Activated CD4-positive, alpha-beta T cell treated with anti-CD3 and anti-CD28 coated beads, Interleukin-2, amount 50 U/mL, for 48 hours (primary cell): ENCODE measurements around the gene TMEM150B.
"Not testable (repeated sequence)": the region's sequence is repeated elsewhere in the genome, so short reads cannot be mapped to it uniquely, and the experiment has no call there.

ENCODE experiments used
- DNase-seq, 2 experiments: peaks; one replicate each; pipeline ENCODE4 v3.0.0-alpha.2; 2020

Gene TMEM150B

GRCh38 chr19:55336101-55336500 lies 11.0 kb upstream of the TMEM150B start:
- no peak for DNase-seq

GRCh38 chr19:55333870-55334269 lies 8.7 kb upstream of the TMEM150B start:
- no peak for DNase-seq

- DNase-seq: not testable (repeated sequence)
Measured at GRCh38 chr19:55329791-55330190, 4.7 kb upstream of the TMEM150B start.

GRCh38 chr19:55328774-55329318 lies 3.7 kb upstream of the TMEM150B start:
- DNase-seq: not testable (repeated sequence)

- no peak for DNase-seq
Measured at GRCh38 chr19:55324662-55325061, 479 bp downstream of the TMEM150B start.

GRCh38 chr19:55322204-55322885 lies 2.8 kb downstream of the TMEM150B start:
- no peak for DNase-seq

- no peak for DNase-seq
Measured at GRCh38 chr19:55321466-55322137, 3.5 kb downstream of the TMEM150B start.

GRCh38 chr19:55320844-55321419 lies 4.2 kb downstream of the TMEM150B start:
- no peak for DNase-seq

GRCh38 chr19:55319785-55320184 lies 5.4 kb downstream of the TMEM150B start:
- no peak for DNase-seq

- no peak for DNase-seq
Measured at GRCh38 chr19:55316646-55317045, 8.5 kb downstream of the TMEM150B start.

- DNase-seq: no peak
Measured at GRCh38 chr19:55315956-55316525, 9.1 kb downstream of the TMEM150B start.

GRCh38 chr19:55314396-55314795 lies 10.7 kb downstream of the TMEM150B start:
- no peak for DNase-seq

- no peak for DNase-seq
Measured at GRCh38 chr19:55312621-55313512, 12.3 kb downstream of the TMEM150B start.

GRCh38 chr19:55311797-55312196 lies 13.3 kb downstream of the TMEM150B start:
- DNase-seq: no peak

- DNase-seq: no peak
Measured at GRCh38 chr19:55311397-55311796, 13.7 kb downstream of the TMEM150B start.

- no peak for DNase-seq
Measured at GRCh38 chr19:55310498-55310897, 14.6 kb downstream of the TMEM150B start.

- DNase-seq: no peak
Measured at GRCh38 chr19:55309448-55309847, 15.7 kb downstream of the TMEM150B start.

- no peak for DNase-seq
Measured at GRCh38 chr19:55308281-55308680, 16.9 kb downstream of the TMEM150B start.

- no peak for DNase-seq
Measured at GRCh38 chr19:55306712-55307111, 18.4 kb downstream of the TMEM150B start.

- DNase-seq: no peak
Measured at GRCh38 chr19:55305983-55306562, 19.1 kb downstream of the TMEM150B start.

- DNase-seq: peak; percentile 46 to 55
Measured at GRCh38 chr19:55305491-55305890, 19.6 kb downstream of the TMEM150B start.

GRCh38 chr19:55304980-55305379 lies 20.2 kb downstream of the TMEM150B start:
- no peak for DNase-seq
